Activated CD4-positive, alpha-beta T cell treated with anti-CD3 and anti-CD28 coated beads, Interleukin-2, amount 10 ng/mL, durations not matched to agents 24 days and 14 days (primary cell): ENCODE data around the gene KDM3B. TPM values are rescaled to one million over a fixed set of nuclear protein-coding genes. Genes with fewer than 3 reads are reported as not detected.
A peak's percentile ranks its signal among the peaks of the same experiment; 100 is the strongest.

ENCODE experiments used
- DNase-seq: peaks from one replicate; pipeline ENCODE4 v3.0.0; 2022
- H3K27ac Mint-ChIP-seq: one replicate; pipeline ENCODE4 v1.8.0; 2022; ENCODE audit warnings: mild to moderate bottlenecking, mixed read lengths
- H3K27me3 Mint-ChIP-seq: one replicate; pipeline ENCODE4 v1.8.0; 2022; ENCODE audit warnings: mixed read lengths
- H3K36me3 Mint-ChIP-seq: one replicate; pipeline ENCODE4 v1.8.0; 2022; ENCODE audit warnings: low read depth, mild to moderate bottlenecking, mixed read lengths
- H3K4me1 Mint-ChIP-seq: one replicate; pipeline ENCODE4 v1.8.0; 2021; ENCODE audit warnings: mixed read lengths
- H3K4me3 Mint-ChIP-seq: one replicate; pipeline ENCODE4 v1.8.0; 2022; ENCODE audit warnings: mild to moderate bottlenecking, moderate library complexity, mixed read lengths
- H3K9me3 Mint-ChIP-seq: one replicate; pipeline ENCODE4 v1.8.0; 2021; ENCODE audit warnings: mixed read lengths
- intact Hi-C: fragments of 100-400 bp; cut with micrococcal nuclease; formaldehyde crosslinking; loops from one replicate; pipeline ENCODE4 v1.15.1; 2023
- total RNA-seq: library from RNA; stranded (reverse); gene quantifications from 2 replicates; pipeline ENCODE4 v1.2.3, GENCODE V29; 2022

The KDM3B gene
- total RNA-seq, 1 donor from 2014 or later = 48.7 TPM

DNA sequence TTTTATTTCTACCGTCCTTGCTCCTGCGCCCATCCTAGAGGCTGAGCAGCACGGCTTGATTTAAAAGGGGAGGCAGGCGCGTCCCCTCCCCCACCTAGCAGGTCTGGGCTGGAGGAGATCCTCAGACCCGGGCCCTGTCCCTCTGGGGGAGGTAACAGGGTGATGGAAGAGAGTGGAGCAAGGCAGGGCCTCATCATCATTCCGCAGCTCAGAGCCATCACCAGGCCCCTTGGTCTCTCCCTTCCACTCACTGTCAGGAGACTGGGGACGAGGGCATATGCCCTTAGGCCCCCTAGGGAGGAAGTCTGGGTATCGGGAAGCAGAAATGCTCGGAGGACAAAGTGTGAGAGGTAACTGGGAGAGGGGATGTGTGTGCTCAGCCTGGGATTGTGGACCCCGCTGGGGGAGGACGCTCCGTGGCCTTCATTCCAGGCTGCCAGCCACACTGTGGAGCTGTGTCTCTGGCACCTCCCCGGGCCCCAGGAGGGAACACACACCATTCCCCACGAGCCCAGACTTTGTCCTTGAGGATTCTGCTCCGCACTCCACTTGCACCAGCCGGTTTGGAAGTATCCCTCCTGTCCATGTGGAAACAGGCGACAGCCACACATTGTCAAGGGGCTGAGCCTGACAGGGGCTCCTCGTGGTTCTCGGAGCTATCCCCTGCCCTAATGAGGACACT is 87.1 kb downstream of the KDM3B start:
- H3K27me3 Mint-ChIP-seq = peaks cover 3% of the 10 kb centered on the region
- H3K4me1 Mint-ChIP-seq = peaks cover 12% of the 10 kb centered on the region
- intact Hi-C loops = loop anchor here (1.0 kb wide), 2 partner anchors 20 to 104 kb away; partner anchors contain the start of gene ETF1
- H3K27ac Mint-ChIP-seq = no peak overlapping the region
- peak overlapping the region; percentile 81 for H3K4me3 Mint-ChIP-seq
- no peaks in the 10 kb centered on the region for H3K9me3 Mint-ChIP-seq
- H3K36me3 Mint-ChIP-seq = peaks cover 22% of the 10 kb centered on the region
- DNase-seq = no peak

DNA sequence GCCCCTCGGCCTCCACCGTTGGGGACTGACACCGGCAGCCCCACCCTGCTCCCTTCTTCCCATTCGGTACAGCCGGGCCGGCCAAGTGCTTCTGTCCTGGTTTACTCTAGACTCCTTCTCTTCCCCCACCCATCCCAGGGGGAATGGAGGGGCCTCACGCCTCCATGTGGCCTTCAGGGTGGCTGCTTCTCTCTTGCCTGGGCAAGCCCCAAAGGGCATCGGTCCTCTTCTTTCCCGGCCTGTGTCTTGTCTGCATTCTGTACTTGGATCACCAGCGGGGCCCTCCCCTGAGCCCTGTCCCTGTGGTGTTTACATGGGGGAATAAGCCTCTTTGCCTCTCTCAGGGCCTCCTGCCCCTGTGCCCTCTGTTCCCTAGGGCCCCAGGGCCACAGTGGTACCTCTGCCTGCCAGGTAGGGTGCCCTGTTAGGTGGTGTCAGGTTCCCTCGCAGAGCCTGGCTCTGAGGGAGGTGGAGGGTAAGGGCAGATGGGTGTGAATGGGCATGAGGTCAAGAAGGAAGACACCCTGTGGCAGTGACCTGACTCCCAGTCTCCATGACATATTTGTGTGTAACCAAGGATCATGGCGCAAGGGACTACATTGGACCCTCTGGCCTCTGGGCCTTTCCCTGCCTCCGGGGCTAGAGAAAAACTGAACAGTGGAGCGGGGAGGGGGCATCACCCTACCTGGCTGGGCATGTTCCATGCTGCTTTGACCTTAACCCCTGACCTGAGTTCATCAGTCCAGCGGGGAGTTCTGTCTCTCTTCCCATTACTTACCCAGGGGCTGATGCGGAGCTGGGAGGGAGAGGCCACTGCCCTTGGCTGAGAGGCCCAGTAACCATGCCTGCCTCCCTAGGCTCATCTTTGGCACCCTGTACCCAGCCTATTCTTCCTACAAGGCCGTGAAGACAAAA is 87.9 kb downstream of the KDM3B start:
- no peak for DNase-seq
- Mint-ChIP-seq H3K4me3 (peak overlapping the region; percentile 81), H3K9me3 (no peaks in the 10 kb centered on the region), H3K27ac (no peak overlapping the region), H3K4me1 (peaks cover 12% of the 10 kb centered on the region), H3K36me3 (peaks cover 14% of the 10 kb centered on the region), H3K27me3 (peaks cover 3% of the 10 kb centered on the region)
- intact Hi-C loops = no loop called here

DNA sequence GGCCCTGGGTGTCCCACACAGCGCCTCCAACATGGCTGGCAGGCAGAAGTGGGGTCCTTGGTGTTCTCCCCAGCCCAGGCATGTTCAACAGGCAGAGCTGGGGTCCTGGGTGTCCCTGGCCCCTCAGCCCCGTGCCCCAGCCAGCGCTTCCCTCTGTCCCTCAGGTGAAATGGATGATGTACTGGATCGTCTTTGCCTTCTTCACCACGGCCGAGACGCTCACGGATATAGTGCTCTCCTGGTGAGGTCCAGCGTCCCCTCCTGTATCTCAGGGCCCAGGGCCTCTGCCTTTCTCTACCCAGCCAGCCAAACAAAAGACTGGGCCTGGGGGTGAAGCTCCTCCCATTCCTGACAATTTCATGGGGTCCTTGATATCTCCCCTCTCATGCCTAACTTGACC is 88.7 kb downstream of the KDM3B start:
- intact Hi-C loops = no loop called here
- peaks cover 8% of the 10 kb centered on the region for H3K36me3 Mint-ChIP-seq
- H3K27me3 Mint-ChIP-seq = peaks cover 3% of the 10 kb centered on the region
- peaks cover 12% of the 10 kb centered on the region for H3K4me1 Mint-ChIP-seq
- DNase-seq = no peak
- no peak overlapping the region for H3K4me3 Mint-ChIP-seq
- no peaks in the 10 kb centered on the region for H3K9me3 Mint-ChIP-seq
- H3K27ac Mint-ChIP-seq = no peak overlapping the region

DNA sequence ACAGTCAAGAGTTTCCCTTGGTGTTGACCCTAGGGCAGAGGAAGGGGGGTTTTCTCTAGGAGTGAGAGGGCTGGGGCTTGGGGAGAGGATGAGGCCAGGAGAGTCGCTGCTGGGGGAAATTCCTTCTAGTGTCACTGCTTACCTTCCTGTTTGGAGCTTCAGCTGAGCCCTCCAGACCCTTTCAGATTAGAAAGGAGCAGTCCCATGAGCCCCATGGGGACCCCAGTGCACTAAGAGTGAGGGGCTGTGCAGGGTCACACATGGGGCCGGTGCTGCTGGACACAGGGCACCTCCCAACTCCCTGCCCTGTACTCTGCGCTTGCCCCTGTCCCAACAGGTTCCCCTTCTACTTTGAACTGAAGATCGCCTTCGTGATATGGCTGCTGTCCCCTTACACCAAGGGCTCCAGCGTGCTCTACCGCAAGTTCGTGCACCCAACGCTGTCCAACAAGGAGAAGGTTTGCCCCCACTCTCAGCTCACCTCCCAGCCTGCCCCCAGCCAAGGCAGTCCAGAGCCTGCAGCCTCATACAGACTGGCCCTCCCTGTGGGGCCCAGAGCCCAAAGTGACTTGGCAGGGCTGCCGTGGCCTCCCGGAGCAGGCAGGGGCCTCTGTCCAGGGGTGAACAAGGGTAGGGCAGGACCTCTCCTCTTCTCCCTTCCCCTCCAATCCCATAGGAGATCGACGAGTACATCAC is 91.7 kb downstream of the KDM3B start:
- DNase-seq = no peak
- Mint-ChIP-seq H3K27ac (no peak overlapping the region), H3K9me3 (no peaks in the 10 kb centered on the region), H3K36me3 (no peaks in the 10 kb centered on the region), H3K27me3 (peaks cover 3% of the 10 kb centered on the region), H3K4me1 (peaks cover 6% of the 10 kb centered on the region), H3K4me3 (no peak overlapping the region)
- intact Hi-C loops = no loop called here

DNA sequence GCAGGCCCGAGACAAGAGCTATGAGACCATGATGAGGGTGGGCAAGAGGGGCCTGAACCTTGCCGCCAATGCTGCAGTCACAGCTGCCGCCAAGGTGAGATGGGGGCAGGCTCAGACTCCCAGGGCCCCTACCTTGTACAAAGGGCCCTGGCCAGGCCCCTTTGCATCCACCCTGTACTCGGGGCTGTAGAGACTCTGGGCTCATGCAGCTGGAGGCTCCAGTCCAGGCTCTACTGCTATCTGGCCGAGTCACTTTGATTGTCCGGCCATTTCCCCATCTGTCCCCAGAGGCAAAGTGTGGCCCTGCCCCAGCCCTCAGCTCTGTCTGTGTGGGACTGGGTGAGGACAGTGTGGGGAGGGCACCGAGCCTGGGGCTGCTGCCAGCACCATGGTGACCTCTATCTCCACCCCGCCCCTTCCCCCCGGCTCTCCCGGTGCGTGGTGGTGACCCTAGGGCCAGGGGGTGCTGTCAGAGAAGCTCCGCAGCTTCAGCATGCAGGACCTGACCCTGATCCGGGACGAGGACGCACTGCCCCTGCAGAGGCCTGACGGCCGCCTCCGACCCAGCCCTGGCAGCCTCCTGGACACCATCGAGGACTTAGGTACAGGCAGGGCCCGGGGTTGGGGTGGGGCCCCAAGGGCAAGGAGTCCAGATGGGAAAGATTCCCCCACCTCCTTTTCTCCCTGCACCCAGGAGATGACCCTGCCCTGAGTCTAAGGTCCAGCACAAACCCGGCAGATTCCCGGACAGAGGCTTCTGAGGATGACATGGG is 92.5 kb downstream of the KDM3B start:
- Mint-ChIP-seq H3K9me3 (no peaks in the 10 kb centered on the region), H3K27me3 (no peaks in the 10 kb centered on the region), H3K27ac (no peak overlapping the region), H3K4me3 (no peak overlapping the region), H3K4me1 (peaks cover 5% of the 10 kb centered on the region), H3K36me3 (no peaks in the 10 kb centered on the region)
- DNase-seq = no peak
- intact Hi-C loops = no loop called here

DNA sequence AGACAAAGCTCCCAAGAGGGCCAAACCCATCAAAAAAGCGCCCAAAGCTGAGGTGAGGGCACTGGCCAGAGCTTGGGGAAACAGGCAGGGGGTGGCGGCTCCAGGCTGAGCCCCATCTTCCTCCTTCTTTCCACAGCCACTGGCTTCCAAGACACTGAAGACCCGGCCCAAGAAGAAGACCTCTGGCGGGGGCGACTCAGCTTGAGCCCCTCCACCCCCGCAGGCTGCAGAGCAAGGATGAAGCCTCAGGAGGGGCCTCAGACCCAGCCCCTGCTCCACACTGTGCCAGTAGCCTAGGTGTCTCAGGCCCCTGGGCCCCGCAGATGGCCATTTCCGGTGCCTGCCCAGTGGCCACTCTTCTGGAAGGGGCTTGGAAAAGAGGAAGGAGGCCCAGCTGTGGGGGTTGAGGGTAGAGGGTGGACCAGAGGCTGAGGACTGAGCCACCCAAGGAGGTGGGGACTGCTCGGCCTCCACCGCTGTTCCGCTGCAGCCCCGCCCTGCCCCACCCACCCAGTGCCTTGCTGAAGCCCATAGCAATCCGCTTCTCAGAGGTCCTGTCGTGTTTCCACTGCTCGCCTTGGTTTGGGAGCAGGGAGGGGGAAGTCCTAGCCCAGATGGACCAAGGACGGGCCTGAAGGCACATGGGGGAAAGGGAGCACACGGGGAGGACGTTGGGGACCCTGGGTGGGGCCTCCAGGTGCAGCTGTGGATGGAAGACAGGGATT is 93.2 kb downstream of the KDM3B start:
- no peaks in the 10 kb centered on the region for H3K27me3 Mint-ChIP-seq
- H3K4me1 Mint-ChIP-seq = peaks cover 5% of the 10 kb centered on the region
- intact Hi-C loops = no loop called here
- no peaks in the 10 kb centered on the region for H3K9me3 Mint-ChIP-seq
- DNase-seq = no peak
- no peak overlapping the region for H3K27ac Mint-ChIP-seq
- no peaks in the 10 kb centered on the region for H3K36me3 Mint-ChIP-seq
- no peak overlapping the region for H3K4me3 Mint-ChIP-seq

DNA sequence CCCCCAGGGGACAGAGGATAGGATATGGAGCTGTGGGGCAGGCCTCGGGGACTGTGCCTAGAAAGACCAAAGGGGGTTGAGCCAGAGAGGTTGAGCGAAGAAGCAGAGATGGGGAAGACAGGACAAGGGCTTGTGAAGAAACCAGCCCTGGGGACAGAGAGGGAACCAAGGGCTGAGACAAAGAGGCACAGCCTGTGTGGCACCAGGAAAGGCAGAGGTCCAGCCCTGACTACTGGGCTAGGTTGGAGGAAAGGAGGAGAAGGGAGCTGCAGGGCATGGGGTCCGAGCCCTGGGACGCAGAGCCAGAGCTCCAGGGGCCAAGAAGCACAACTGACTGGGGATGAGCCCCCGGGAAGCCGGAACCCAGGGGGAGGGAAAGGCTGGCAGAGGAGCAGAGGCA is 95.6 kb downstream of the KDM3B start:
- no peak for DNase-seq
- Mint-ChIP-seq H3K9me3 (no peaks in the 10 kb centered on the region), H3K4me1 (peaks cover 5% of the 10 kb centered on the region), H3K27ac (no peak overlapping the region), H3K36me3 (no peaks in the 10 kb centered on the region), H3K27me3 (no peaks in the 10 kb centered on the region), H3K4me3 (no peak overlapping the region)
- intact Hi-C loops = no loop called here

DNA sequence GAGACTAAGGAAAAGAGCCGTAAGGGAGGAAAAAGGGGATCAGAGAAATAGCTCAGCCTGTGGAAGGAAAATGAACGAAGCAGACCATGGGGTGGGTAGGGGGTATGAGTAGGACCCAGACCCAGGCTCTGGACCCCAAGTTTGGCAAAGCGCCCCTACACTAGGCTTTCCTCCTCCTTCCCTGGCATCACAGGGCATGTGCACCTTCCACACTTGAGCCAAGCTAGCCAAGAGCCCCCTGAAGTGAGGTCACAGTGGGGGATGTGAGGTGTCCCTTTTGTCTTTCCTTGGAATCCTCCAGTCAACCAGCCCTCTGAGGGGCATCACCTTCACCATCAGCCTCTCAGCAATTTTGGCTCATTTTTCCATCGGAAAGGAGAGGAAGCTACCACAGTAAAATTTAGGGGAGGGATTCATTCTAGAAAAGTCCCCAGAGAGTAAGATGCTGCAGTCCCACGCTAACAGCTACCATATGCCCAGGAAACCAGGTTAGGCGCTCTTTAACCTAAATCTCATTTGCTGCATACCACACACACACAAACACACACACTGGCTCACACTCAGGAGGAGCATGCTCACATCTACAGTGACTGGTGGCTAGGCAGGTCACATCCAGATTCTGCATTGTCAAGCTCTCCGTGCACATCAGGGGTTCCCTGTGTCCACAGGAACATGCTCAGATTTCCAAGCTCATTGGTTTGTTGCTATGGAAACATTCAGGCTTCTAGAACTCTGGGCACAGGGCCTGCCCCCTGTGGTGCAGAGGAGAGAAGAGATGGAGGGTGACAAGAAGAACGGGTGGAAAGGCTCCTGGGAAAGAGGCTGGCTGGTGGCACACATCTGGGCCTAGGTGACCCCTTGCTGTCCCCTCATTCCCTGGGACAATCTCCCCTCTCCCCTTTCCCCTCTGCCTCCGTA is 96.3 kb downstream of the KDM3B start:
- Mint-ChIP-seq H3K4me1 (peaks cover 5% of the 10 kb centered on the region), H3K27me3 (no peaks in the 10 kb centered on the region), H3K27ac (peak overlapping the region; percentile 26), H3K36me3 (no peaks in the 10 kb centered on the region), H3K9me3 (no peaks in the 10 kb centered on the region), H3K4me3 (no peak overlapping the region)
- intact Hi-C loops = no loop called here
- DNase-seq = no peak

DNA sequence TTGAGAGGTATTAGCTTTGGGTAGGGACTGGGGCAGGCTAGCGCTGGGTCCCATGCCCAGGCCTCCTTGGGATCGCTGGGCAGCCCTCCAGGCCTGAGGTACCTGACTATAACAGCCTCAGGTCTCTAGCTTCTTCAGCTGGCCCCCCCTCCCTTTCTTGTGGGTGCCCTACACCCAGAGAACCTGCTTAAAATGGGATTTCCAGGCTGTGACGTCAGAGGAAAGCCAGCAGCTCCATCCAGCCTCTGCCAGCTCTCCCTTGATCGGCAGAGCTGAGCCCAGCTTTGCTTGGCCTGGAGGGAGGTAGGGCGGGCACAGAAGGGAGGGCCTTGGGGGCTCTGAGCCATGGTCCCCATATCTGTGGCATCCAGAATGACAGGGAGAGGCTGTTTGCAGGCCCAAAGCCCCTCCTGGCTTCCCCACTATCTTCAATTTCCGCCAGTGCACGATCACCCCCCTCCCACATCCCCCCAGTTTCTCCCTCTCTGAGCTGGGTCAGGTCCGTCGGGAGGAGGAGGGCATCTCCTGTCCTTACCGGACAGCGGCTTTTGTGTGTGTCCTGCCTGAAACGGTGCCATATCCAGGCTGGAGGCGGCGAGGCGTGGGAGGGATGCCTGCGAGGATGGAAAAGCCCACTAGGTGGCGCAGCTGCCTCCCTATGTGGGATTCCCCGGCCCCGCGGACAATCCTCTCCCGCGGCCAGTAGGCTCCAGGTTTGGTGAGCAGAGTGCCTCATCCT is 97.2 kb downstream of the KDM3B start:
- Mint-ChIP-seq H3K4me1 (peaks cover 5% of the 10 kb centered on the region), H3K9me3 (no peaks in the 10 kb centered on the region), H3K4me3 (peak overlapping the region; percentile 69), H3K36me3 (no peaks in the 10 kb centered on the region), H3K27me3 (no peaks in the 10 kb centered on the region), H3K27ac (peak overlapping the region; percentile 53)
- DNase-seq = peak; percentile 95
- intact Hi-C loops = loop anchor here (1.0 kb wide), 3 partner anchors 10 to 54 kb away; no protein-coding TSS in a partner anchor

DNA sequence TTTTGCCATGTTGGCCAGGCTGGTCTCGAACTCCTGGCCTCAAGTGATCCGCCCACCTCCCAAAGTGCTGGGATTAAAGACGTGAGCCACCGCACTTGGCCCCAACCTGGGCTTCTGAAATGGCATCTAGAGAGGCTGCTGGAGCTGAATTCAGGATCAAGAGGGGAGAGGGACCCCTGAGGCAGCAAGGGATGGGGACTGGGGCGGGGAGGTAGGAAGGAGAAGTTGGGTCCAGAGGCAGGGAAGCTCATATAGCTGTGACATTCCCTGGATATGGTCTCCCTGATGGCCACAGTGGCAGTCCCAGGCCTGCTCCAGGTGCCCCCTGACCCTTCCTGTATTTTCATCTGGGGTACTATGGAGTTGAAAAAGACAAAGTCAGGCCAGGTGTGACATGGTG is 98.5 kb downstream of the KDM3B start:
- Mint-ChIP-seq H3K9me3 (no peaks in the 10 kb centered on the region), H3K27ac (no peak overlapping the region), H3K36me3 (no peaks in the 10 kb centered on the region), H3K4me1 (peaks cover 5% of the 10 kb centered on the region), H3K4me3 (no peak overlapping the region), H3K27me3 (no peaks in the 10 kb centered on the region)
- DNase-seq = no peak
- intact Hi-C loops = loop anchor here (1.0 kb wide), 3 partner anchors 8 to 52 kb away; no protein-coding TSS in a partner anchor

DNA sequence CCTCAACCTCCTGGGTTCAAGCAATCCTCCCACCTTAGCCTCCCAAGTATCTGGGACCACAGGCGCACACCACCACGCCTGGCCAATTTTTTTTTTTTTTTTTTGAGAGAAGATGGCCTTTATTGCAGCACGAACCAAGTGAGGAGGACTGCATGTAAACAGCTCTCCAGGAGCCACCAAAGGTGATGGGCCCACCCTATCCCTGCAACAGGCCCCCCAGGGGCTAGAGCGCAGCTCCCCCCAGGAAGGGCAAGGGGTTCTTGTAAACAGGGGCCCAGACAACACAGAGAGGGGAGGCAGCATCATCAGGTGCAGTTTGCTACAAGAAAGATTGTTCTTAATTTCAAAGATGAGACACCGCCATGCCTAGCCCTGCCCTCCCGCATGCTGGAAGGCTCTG is 100.2 kb downstream of the KDM3B start:
- DNase-seq = no peak
- peaks cover 7% of the 10 kb centered on the region for H3K4me1 Mint-ChIP-seq
- no peaks in the 10 kb centered on the region for H3K36me3 Mint-ChIP-seq
- H3K9me3 Mint-ChIP-seq = no peaks in the 10 kb centered on the region
- intact Hi-C loops = no loop called here
- H3K27ac Mint-ChIP-seq = no peak overlapping the region
- H3K27me3 Mint-ChIP-seq = no peaks in the 10 kb centered on the region
- H3K4me3 Mint-ChIP-seq = no peak overlapping the region

DNA sequence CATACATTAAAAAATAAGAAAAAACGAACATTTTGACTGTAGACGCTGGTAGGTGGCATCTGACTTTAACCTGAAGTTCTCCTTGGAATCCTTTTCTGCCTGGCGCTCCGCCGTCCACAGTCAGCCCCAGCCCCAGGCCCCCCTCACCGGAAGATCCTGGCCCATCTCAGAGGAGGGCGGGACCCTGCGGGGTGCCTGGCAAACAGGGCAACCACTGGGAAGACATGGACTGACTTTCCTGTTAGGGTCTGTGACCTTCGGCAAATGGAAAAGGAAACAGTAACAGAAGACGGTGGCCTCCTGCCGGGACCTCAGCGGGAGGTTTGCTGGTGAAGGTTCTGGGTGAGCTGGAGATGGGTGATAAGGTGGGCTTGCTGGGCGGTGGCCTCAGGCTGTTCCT is 101.1 kb downstream of the KDM3B start:
- intact Hi-C loops = no loop called here
- DNase-seq = no peak

More for the DNA sequence above, 101.1 kb downstream of the KDM3B start:
- Mint-ChIP-seq H3K27me3 (no peaks in the 10 kb centered on the region), H3K9me3 (no peaks in the 10 kb centered on the region), H3K4me3 (no peak overlapping the region), H3K4me1 (peaks cover 12% of the 10 kb centered on the region), H3K36me3 (no peaks in the 10 kb centered on the region), H3K27ac (no peak overlapping the region)
